Prostate gland (tissue), 2 donors: Measurements from ENCODE around the gene TREX2. TPM values are rescaled to one million over a fixed set of nuclear protein-coding genes. Genes with fewer than 3 reads are reported as not detected.

ENCODE experiments used
- DNase-seq: peaks from one replicate; pipeline ENCODE4 v3.0.0-alpha.2; 2019; ENCODE audit warnings: low spot score
- H3K27ac ChIP-seq, 2 donors: fragments of 200-600 bp; sonication (generic); 2 replicates each; pipeline ENCODE4 v1.5.1; 2017 to 2019
- H3K27me3 ChIP-seq: fragments of 200-600 bp; sonication (generic); replicated peaks from 2 replicates; pipeline ENCODE4 v1.5.1; 2019; ENCODE audit not compliant: insufficient read depth
- H3K36me3 ChIP-seq, 2 donors: fragments of 200-600 bp; sonication (generic); 1 replicate in 1 of 2; 2 replicates in 1 of 2; pipeline versions ENCODE4 v1.5.1 to v1.8.1; 2017 to 2019
- H3K4me1 ChIP-seq: fragments of 200-600 bp; sonication (generic); replicated peaks from 2 replicates; pipeline ENCODE4 v1.5.1; 2019
- H3K4me3 ChIP-seq, 2 donors: fragments of 200-600 bp; sonication (generic); 2 replicates each; pipeline ENCODE4 v1.5.1; 2017 to 2019
- H3K9me3 ChIP-seq: fragments of 200-600 bp; sonication (generic); 2 replicates; pipeline ENCODE4 v1.5.1; 2017
- POLR2A ChIP-seq: fragments of 450-650 bp; IDR thresholded peaks from one replicate; pipeline ENCODE4 v1.6.1; 2016; ENCODE audit warnings: antibody characterized with exemption, mild to moderate bottlenecking
- POLR2AphosphoS5 ChIP-seq: sonication (generic); formaldehyde crosslinking; IDR thresholded peaks from one replicate; pipeline ENCODE4 v1.6.1; 2017; ENCODE audit warnings: antibody characterized with exemption
- WGBS: methylation state at CpG from one replicate; pipeline ENCODE4 v1.1.5; 2018; 5-methylcytosine and 5-hydroxymethylcytosine counted together
- intact Hi-C: fragments of 100-400 bp; cut with DNase I; formaldehyde crosslinking; loops from one replicate; pipeline ENCODE4 v1.14.2; 2022
- total RNA-seq, 2 donors: library from RNA; depleted of rRNA; stranded (reverse); fragments of >200 nt; gene quantifications; one replicate each; pipeline ENCODE4 v1.1.0, GENCODE V29; 2016
- TF ChIP-seq, protein P1 (sequence below), 4 experiments: fragments of 200-600 bp in 2 of 4; fragments of 450-650 bp in 2 of 4; sonication (generic) in 2 of 4; IDR thresholded peaks; 1 replicate in 3 of 4; 2 replicates in 1 of 4; pipeline ENCODE4 v1.5.1; 2016 to 2019; ENCODE audit warnings: antibody characterized with exemption in 4 of 4, mild to moderate bottlenecking in 2 of 4, moderate library complexity in 2 of 4

TREX2 gene
- total RNA-seq, 2 donors from 2014 or later = 5.8 to 6.3 TPM

DNA sequence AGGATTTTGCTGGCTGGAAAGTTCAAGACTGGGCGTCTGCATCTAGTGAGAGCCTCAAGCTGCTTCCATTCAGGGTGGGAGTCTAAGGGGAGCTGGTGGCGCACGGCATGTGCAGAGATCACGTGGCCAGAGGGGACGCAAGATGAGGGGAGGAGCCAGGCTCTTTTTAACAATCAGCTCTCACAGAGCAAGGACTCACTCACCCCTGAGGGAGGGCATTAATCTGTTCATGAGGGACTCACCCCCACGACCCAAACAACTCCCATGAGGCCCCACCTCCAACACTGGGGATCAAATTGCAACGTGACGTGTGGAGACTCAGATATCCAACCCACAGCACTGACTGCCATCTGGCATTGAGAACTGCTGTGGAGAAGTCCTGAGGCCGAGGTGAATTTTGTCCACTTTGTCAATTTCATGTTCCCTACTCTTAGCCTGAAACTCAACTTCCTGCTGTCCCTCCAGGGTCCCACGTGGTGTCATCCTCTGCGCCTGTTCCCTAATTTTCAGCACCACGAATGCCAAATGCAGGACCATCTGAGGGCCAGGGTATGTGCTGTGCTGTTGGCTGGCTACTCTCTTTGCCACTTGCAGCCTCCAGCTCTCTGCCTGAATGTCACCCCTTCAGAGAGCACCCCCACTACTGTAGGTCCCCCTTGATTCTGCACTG lies 28.9 kb downstream of the TREX2 start:
- H3K27me3 ChIP-seq = no peaks in the 10 kb centered on the region
- no peak overlapping the region for H3K27ac ChIP-seq
- intact Hi-C loops = no loop called here
- no peak overlapping the region for H3K4me3 ChIP-seq
- H3K4me1 ChIP-seq = no peaks in the 10 kb centered on the region
- WGBS = 48% methylated on average over 12 of the region's 12 CpGs
- TF ChIP-seq, protein P1, sequence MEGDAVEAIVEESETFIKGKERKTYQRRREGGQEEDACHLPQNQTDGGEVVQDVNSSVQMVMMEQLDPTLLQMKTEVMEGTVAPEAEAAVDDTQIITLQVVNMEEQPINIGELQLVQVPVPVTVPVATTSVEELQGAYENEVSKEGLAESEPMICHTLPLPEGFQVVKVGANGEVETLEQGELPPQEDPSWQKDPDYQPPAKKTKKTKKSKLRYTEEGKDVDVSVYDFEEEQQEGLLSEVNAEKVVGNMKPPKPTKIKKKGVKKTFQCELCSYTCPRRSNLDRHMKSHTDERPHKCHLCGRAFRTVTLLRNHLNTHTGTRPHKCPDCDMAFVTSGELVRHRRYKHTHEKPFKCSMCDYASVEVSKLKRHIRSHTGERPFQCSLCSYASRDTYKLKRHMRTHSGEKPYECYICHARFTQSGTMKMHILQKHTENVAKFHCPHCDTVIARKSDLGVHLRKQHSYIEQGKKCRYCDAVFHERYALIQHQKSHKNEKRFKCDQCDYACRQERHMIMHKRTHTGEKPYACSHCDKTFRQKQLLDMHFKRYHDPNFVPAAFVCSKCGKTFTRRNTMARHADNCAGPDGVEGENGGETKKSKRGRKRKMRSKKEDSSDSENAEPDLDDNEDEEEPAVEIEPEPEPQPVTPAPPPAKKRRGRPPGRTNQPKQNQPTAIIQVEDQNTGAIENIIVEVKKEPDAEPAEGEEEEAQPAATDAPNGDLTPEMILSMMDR (IDR thresholded peaks at IDR 0.05) = no peak
- no peak for TF ChIP-seq POLR2A
- no peak for TF ChIP-seq POLR2AphosphoS5
- DNase-seq = no peak
- H3K36me3 ChIP-seq = no peaks in the 10 kb centered on the region
- H3K9me3 ChIP-seq = no peaks in the 10 kb centered on the region

DNA sequence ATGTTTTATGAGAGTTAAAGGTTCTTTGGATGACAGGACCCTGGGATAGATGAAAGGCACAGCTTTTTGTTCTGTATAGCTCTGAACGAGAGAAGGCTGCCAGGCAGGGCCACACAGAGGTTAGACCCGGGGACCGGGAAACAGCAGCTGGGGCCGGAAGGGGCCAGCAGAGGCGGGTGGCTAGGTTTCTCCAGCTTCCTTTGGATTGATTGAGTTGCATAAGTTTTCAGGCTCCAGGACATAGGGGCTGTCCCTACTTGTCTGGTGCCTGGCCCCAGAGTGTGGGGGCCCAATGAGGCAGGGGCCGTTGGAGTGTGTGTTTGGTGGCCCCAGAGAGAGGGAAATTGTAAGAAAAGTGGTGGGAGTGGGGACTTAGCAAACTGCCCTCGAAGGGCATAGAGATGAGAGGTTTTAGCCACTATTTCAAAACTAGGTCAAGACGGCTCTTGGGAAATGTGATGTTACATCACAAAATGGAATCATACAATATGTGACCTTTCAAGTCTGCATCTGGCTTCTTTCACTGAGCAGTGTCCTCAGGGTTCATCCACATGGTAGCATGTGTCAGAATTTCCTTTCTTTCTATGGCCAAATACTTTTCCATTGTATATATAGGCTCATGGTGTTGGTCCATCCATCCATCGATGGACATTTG lies 30.9 kb downstream of the TREX2 start:
- intact Hi-C loops = no loop called here
- Histone ChIP-seq H3K4me1 (no peaks in the 10 kb centered on the region), H3K9me3 (no peaks in the 10 kb centered on the region), H3K27me3 (no peaks in the 10 kb centered on the region), H3K27ac (no peak overlapping the region), H3K36me3 (no peaks in the 10 kb centered on the region), H3K4me3 (no peak overlapping the region)
- no peak for DNase-seq
- no peak for TF ChIP-seq POLR2AphosphoS5
- TF ChIP-seq POLR2A = no peak
- TF ChIP-seq, protein P1 (IDR thresholded peaks at IDR 0.05) = no peak
- WGBS = 69% methylated on average over 9 of the region's 9 CpGs

DNA sequence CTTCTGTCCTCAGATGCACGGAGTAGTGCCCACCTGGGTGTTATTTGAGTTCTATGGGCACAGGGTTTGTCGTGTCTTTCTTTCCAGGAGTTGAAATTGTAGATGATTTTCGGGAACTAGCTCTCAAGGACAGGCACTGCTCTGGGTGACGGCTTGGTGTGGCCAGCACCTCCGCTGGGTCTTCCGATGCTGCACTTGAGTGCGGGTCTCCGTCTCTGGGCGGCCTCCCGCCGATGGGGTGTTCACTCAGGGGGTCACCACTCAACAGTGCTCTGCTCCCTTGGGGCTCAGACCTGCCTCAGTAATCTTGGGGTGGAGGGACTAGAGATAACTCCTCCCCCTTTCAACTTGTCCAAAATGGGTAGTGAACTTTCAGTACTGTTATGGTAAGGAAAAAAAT lies 32.1 kb downstream of the TREX2 start:
- no peak for DNase-seq
- Histone ChIP-seq H3K27ac (no peak overlapping the region), H3K27me3 (no peaks in the 10 kb centered on the region), H3K36me3 (no peaks in the 10 kb centered on the region), H3K4me3 (no peak overlapping the region), H3K9me3 (no peaks in the 10 kb centered on the region), H3K4me1 (no peaks in the 10 kb centered on the region)
- 80% methylated on average over 2 of the region's 11 CpGs for WGBS
- intact Hi-C loops = no loop called here
- TF ChIP-seq, protein P1 (IDR thresholded peaks at IDR 0.05) = no peak
- TF ChIP-seq POLR2AphosphoS5 (no peak), POLR2A (no peak)

DNA sequence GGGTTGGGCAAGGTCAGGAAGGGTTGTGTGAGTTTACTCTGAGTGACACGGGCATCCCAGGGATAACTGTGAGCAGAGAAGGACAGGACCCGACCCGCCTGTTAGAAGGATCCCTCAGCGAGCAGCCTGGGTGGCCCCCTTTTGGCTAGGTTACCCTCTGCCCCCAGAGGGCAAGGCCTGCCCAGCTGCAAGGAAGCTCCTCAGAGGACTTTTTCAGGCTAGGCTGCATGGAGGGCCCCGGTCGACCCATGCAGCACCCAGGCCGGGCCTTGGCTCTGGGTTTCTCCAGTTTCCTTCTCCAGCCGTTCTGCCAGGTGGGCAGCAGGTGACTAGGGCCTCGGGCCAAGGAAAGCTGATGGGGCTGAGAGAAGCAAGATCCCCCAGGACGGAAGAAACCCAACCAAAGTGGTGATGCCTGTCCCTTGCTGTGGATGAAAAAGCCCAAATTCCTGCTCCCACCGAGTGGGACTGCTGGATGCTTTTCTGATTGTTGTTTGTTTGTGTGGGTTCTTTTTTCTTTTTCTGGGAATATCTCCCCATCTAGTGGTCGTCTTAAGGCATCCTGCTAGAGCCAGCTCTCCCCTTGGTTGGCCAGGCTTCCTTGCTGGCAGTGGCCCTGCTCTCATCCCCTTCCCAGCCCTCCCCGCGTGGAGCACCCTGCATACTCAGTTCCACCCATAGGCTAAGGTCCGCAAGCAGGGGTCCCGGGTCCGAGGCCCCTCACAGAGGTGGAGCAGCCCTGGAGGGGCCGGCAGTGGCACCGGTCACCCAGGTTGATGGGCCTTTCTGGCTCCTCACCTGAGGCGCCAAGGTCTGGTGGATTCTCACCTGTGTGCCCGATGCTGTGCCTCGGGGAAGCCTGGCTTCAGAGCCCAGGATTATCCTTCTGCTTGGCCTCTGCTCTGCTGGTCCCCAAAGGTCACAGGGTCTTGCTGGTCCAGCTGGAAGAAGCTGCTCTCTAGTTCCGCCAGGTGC lies 32.8 kb downstream of the TREX2 start:
- TF ChIP-seq POLR2AphosphoS5 (no peak), POLR2A (no peak)
- TF ChIP-seq, protein P1 (IDR thresholded peaks at IDR 0.05) = no peak
- no peaks in the 10 kb centered on the region for H3K36me3 ChIP-seq
- no peak overlapping the region for H3K27ac ChIP-seq
- no peaks in the 10 kb centered on the region for H3K4me1 ChIP-seq
- H3K27me3 ChIP-seq = no peaks in the 10 kb centered on the region
- intact Hi-C loops = no loop called here
- no peaks in the 10 kb centered on the region for H3K9me3 ChIP-seq
- no peak overlapping the region for H3K4me3 ChIP-seq
- DNase-seq = no peak
- WGBS = 59% methylated on average over 9 of the region's 23 CpGs
